Adipocyte (in vitro differentiated cells): ENCODE results near the gene CDK18.
A peak's percentile ranks its signal among the peaks of the same experiment; 100 is the strongest.

Source experiments
- DNase-seq: peaks from one replicate; pipeline ENCODE4 v3.0.0-alpha.2; 2015; ENCODE audit warnings: low read depth
- H3K27me3 ChIP-seq: replicated peaks from 2 replicates; pipeline ENCODE4 v1.7.0; 2013; ENCODE audit warnings: mild to moderate bottlenecking, low read length, moderate library complexity; ENCODE audit not compliant: control insufficient read depth, insufficient read depth
- H3K36me3 ChIP-seq: 2 replicates; pipeline ENCODE4 v1.7.0; 2013; ENCODE audit warnings: low read length, mild to moderate bottlenecking, moderate library complexity; ENCODE audit not compliant: control insufficient read depth, insufficient read depth, severe bottlenecking
- H3K4me1 ChIP-seq: 2 replicates; pipeline ENCODE4 v1.7.0; 2013; ENCODE audit warnings: mild to moderate bottlenecking, low read length, moderate library complexity; ENCODE audit not compliant: control insufficient read depth, insufficient read depth
- H3K4me3 ChIP-seq: 2 replicates; pipeline ENCODE4 v1.7.0; 2013; ENCODE audit warnings: mild to moderate bottlenecking, low read length, moderate library complexity
- H3K9ac ChIP-seq: 2 replicates; pipeline ENCODE4 v1.7.0; 2013; ENCODE audit warnings: mild to moderate bottlenecking, low read length, moderate library complexity
- H3K9me3 ChIP-seq: 2 replicates; pipeline ENCODE4 v1.7.0; 2013; ENCODE audit warnings: mild to moderate bottlenecking, low read length, moderate library complexity; ENCODE audit not compliant: control insufficient read depth

Gene CDK18

GRCh38 chr1:205518661-205519540, 14.4 kb downstream of the CDK18 start:
- H3K4me1 ChIP-seq: peaks cover 3% of the 10 kb centered on the region
- no peak overlapping the region for H3K4me3 ChIP-seq
- H3K36me3 ChIP-seq: no peaks in the 10 kb centered on the region
- H3K9ac ChIP-seq: no peak overlapping the region
- no peak for DNase-seq
- H3K9me3 ChIP-seq: no peaks in the 10 kb centered on the region
- H3K27me3 ChIP-seq: peaks cover 53% of the 10 kb centered on the region

DNA sequence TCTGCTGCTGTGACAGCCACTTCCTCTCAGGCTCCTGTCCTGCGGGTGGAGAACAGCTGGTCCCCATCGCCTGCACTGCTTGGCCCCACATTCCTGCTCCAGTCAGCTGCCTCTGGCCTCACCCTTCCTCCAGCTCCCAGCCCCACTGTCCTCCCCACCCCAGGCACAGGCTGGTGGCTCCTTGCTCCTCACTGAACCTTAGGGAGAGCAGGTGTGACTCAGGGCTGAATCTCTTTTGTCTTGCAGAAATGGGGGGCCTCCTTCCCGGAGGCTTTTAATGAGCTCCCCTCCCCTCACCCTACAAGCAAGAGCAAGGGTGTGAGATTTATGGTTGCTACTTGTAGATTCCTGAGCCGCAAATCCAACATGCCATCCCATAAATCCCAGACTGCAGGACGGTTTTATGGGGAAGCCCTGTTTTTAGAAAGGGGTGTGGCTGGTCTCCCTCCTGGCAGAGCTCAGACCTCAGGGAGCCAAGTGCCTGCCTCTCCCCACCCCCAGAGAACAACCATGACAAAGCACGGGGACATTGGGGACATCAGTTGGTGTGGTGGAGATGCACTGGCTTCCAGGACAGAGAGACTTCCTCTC, 15.2 kb downstream of the CDK18 start:
- Histone ChIP-seq H3K9ac (no peak overlapping the region), H3K4me1 (peaks cover 3% of the 10 kb centered on the region), H3K27me3 (peaks cover 56% of the 10 kb centered on the region), H3K36me3 (no peaks in the 10 kb centered on the region), H3K4me3 (no peak overlapping the region), H3K9me3 (no peaks in the 10 kb centered on the region)
- DNase-seq: no peak

GRCh38 chr1:205520709-205521108, 16.2 kb downstream of the CDK18 start:
- no peak for DNase-seq
- Histone ChIP-seq H3K4me1 (peaks cover 3% of the 10 kb centered on the region), H3K9ac (no peak overlapping the region), H3K9me3 (no peaks in the 10 kb centered on the region), H3K27me3 (peaks cover 67% of the 10 kb centered on the region), H3K4me3 (no peak overlapping the region), H3K36me3 (no peaks in the 10 kb centered on the region)

- no peak overlapping the region for H3K4me3 ChIP-seq
- no peaks in the 10 kb centered on the region for H3K36me3 ChIP-seq
- no peak for DNase-seq
- H3K27me3 ChIP-seq: peaks cover 76% of the 10 kb centered on the region
- no peaks in the 10 kb centered on the region for H3K9me3 ChIP-seq
- no peak overlapping the region for H3K9ac ChIP-seq
- peaks cover 3% of the 10 kb centered on the region for H3K4me1 ChIP-seq
These were observed 17.2 kb downstream of the CDK18 start for GRCh38 chr1:205521686-205522085.

DNA sequence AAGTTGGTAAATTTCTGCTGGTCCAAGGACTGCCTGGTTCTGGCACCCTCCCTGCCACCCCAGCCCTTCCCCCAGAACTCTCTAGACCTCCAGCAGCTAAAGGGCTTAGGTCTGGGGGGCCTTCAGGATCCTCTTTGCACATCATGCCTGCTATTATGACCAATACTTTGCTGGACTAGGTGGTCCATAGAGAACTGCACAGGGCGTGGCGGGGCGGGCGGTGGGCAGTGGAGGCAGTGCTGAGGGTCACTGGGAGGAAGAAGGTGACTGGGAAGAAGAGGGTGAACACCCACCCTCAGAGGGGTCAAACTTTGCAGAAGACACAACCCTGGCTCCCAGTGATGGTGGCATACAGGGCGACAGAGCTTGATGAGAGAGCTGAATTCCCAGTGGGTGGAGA, 18.2 kb downstream of the CDK18 start:
- Histone ChIP-seq H3K36me3 (no peaks in the 10 kb centered on the region), H3K4me1 (peaks cover 3% of the 10 kb centered on the region), H3K4me3 (no peak overlapping the region), H3K27me3 (peaks cover 76% of the 10 kb centered on the region), H3K9me3 (no peaks in the 10 kb centered on the region), H3K9ac (no peak overlapping the region)
- no peak for DNase-seq

- H3K9ac ChIP-seq: no peak overlapping the region
- no peaks in the 10 kb centered on the region for H3K36me3 ChIP-seq
- H3K4me3 ChIP-seq: no peak overlapping the region
- no peaks in the 10 kb centered on the region for H3K9me3 ChIP-seq
- DNase-seq: no peak
- peaks cover 3% of the 10 kb centered on the region for H3K4me1 ChIP-seq
- H3K27me3 ChIP-seq: peaks cover 72% of the 10 kb centered on the region
These were observed 18.9 kb downstream of the CDK18 start for GRCh38 chr1:205523261-205523890.

GRCh38 chr1:205523891-205524793, 19.7 kb downstream of the CDK18 start:
- no peaks in the 10 kb centered on the region for H3K36me3 ChIP-seq
- H3K9ac ChIP-seq: no peak overlapping the region
- peak; percentile 90 for DNase-seq
- no peak overlapping the region for H3K4me3 ChIP-seq
- H3K9me3 ChIP-seq: no peaks in the 10 kb centered on the region
- H3K4me1 ChIP-seq: peaks cover 4% of the 10 kb centered on the region
- H3K27me3 ChIP-seq: peaks cover 69% of the 10 kb centered on the region

DNA sequence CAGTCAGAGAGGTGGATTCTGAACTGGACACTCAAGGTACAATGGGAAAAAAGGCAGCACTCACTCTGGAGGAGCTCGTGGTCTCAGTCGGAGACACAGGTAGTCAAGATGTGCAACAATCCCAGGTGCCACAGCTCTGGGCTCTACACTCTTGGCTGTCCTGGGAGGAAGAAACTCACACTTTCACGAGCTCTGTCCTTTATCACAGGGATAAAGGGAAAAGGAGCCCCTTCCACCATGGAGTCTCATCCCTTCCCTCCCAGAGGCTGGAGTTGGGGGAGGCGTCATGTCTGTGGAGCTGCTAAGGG, 20.3 kb downstream of the CDK18 start:
- DNase-seq: no peak
- Histone ChIP-seq H3K27me3 (peaks cover 69% of the 10 kb centered on the region), H3K9ac (no peak overlapping the region), H3K36me3 (no peaks in the 10 kb centered on the region), H3K9me3 (no peaks in the 10 kb centered on the region), H3K4me1 (peaks cover 4% of the 10 kb centered on the region), H3K4me3 (no peak overlapping the region)

DNA sequence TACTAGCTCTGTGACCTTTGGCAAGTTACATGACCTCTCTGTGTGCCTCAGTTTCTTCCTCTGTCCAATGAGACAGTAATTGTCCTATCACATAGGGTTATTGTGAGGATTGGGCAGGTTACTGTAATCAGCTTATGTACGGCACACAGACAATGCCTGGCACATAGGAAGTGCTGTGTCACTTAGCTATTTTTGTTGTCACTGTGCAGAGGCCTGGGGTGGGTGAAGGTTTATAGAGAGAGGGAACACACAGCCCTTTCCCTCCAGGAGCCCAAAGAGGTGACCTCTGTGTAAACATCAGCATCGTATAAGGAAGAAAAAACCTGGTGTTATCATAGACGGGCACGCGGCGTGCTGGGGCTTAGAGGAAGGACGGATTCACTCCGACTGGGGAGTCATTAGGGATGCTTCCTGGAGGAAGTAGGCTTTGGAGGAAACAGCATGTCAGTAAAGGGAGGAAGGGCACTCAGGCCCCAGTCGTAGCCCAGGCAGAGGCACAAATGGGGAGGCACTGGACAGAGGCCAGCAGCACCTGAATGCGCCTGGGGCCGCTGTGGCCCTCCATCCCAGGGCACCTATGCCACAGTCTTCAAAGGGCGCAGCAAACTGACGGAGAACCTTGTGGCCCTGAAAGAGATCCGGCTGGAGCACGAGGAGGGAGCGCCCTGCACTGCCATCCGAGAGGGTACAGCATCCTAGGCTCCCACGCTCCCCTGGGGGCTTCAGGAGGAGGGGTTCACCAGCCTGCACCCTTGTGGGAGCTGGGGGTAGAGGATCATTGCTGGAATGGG, 21.2 kb downstream of the CDK18 start:
- H3K4me1 ChIP-seq: peaks cover 2% of the 10 kb centered on the region
- H3K9ac ChIP-seq: no peak overlapping the region
- DNase-seq: no peak
- no peaks in the 10 kb centered on the region for H3K9me3 ChIP-seq
- H3K36me3 ChIP-seq: no peaks in the 10 kb centered on the region
- peaks cover 66% of the 10 kb centered on the region for H3K27me3 ChIP-seq
- no peak overlapping the region for H3K4me3 ChIP-seq

GRCh38 chr1:205526431-205526830, 22.0 kb downstream of the CDK18 start:
- no peak for DNase-seq
- Histone ChIP-seq H3K4me1 (peaks cover 2% of the 10 kb centered on the region), H3K36me3 (no peaks in the 10 kb centered on the region), H3K9me3 (no peaks in the 10 kb centered on the region), H3K9ac (no peak overlapping the region), H3K27me3 (peaks cover 68% of the 10 kb centered on the region), H3K4me3 (no peak overlapping the region)
